SK-N-SH treated with all-trans-retinoic acid at 6 μM for 48 hours (cell line): ENCODE measurements around the gene RNF168.
A peak's percentile ranks its signal among the peaks of the same experiment; 100 is the strongest.

Experiments
- ATAC-seq: fragments of 200-7000 bp; cut with Tn5 transposase; 3 replicates; pipeline ENCODE4 v1.9.1; 2020; ENCODE audit warnings: mild to moderate bottlenecking, moderate library complexity
- ARNTL ChIP-seq: fragments of 450-650 bp; formaldehyde crosslinking; IDR thresholded peaks from 2 replicates; pipeline ENCODE4 v1.5.0; 2020; ENCODE audit warnings: low read depth, mild to moderate bottlenecking, moderate library complexity, borderline replicate concordance
- BACH2 ChIP-seq: fragments of 250-450 bp; sonication (Bioruptor Pico); IDR thresholded peaks from 2 replicates; pipeline ENCODE4 v1.9.0; 2021; ENCODE audit warnings: mild to moderate bottlenecking, borderline replicate concordance
- CSDC2 ChIP-seq: fragments of 250-450 bp; sonication (Bioruptor Pico); IDR thresholded peaks from 2 replicates; pipeline ENCODE4 v1.5.0; 2020; ENCODE audit warnings: mild to moderate bottlenecking, moderate library complexity
- GLIS3 ChIP-seq: fragments of 250-450 bp; sonication (Bioruptor Pico); IDR thresholded peaks from 2 replicates; pipeline ENCODE4 v1.5.0; 2020; ENCODE audit warnings: mild to moderate bottlenecking, moderate library complexity
- ISL1 ChIP-seq: fragments of 250-450 bp; sonication (Bioruptor Pico); IDR thresholded peaks from 2 replicates; pipeline ENCODE4 v2.1.2; 2022; ENCODE audit warnings: mild to moderate bottlenecking, moderate library complexity
- OSR1 ChIP-seq: fragments of 250-450 bp; sonication (Bioruptor Pico); IDR thresholded peaks from 2 replicates; pipeline ENCODE4 v1.8.0; 2022; ENCODE audit warnings: moderate library complexity, mild to moderate bottlenecking, inconsistent platforms
- POU6F1 ChIP-seq: fragments of 250-450 bp; sonication (Bioruptor Pico); IDR thresholded peaks from 2 replicates; pipeline ENCODE4 v1.8.0; 2021; ENCODE audit warnings: low read depth, mild to moderate bottlenecking, moderate library complexity, borderline replicate concordance
- PPARA ChIP-seq: fragments of 250-450 bp; sonication (Bioruptor Pico); IDR thresholded peaks from 2 replicates; pipeline ENCODE4 v1.5.0; 2020; ENCODE audit warnings: mild to moderate bottlenecking, borderline replicate concordance
- SNAI2 ChIP-seq: fragments of 250-450 bp; sonication (Bioruptor Pico); IDR thresholded peaks from 2 replicates; pipeline ENCODE4 v1.5.0; 2020; ENCODE audit warnings: mild to moderate bottlenecking, moderate library complexity
- TCF4 ChIP-seq: fragments of 250-450 bp; sonication (Bioruptor Pico); IDR thresholded peaks from 2 replicates; pipeline ENCODE4 v1.8.0; 2021; ENCODE audit warnings: mild to moderate bottlenecking, moderate library complexity, borderline replicate concordance
- TOX ChIP-seq: fragments of 250-450 bp; sonication (Bioruptor Pico); IDR thresholded peaks from 2 replicates; pipeline ENCODE4 v1.8.0; 2021; ENCODE audit warnings: mild to moderate bottlenecking, moderate library complexity, borderline replicate concordance
- ZC3H10 ChIP-seq: fragments of 250-450 bp; sonication (Bioruptor Pico); IDR thresholded peaks from 2 replicates; pipeline ENCODE4 v1.5.1; 2021; ENCODE audit warnings: mild to moderate bottlenecking, moderate library complexity
- ZFP3 ChIP-seq: fragments of 250-450 bp; sonication (Bioruptor Pico); IDR thresholded peaks from 2 replicates; pipeline ENCODE4 v1.5.0; 2020; ENCODE audit warnings: mild to moderate bottlenecking, moderate library complexity
- ZNF70 ChIP-seq: fragments of 450-650 bp; formaldehyde crosslinking; IDR thresholded peaks from 2 replicates; pipeline ENCODE4 v1.5.0; 2020; ENCODE audit warnings: mild to moderate bottlenecking, moderate library complexity
- ZNF8 ChIP-seq: fragments of 450-650 bp; formaldehyde crosslinking; IDR thresholded peaks from 2 replicates; pipeline ENCODE4 v1.5.0; 2020; ENCODE audit warnings: mild to moderate bottlenecking, moderate library complexity
- TF ChIP-seq, protein P1 (sequence below): fragments of 250-450 bp; sonication (Bioruptor Pico); IDR thresholded peaks from 2 replicates; pipeline ENCODE4 v1.5.1; 2021; ENCODE audit warnings: mild to moderate bottlenecking, moderate library complexity
- TF ChIP-seq, protein P2 (sequence below): fragments of 250-450 bp; sonication (Bioruptor Pico); IDR thresholded peaks from 2 replicates; pipeline ENCODE4 v1.5.0; 2020; ENCODE audit warnings: mild to moderate bottlenecking, moderate library complexity

The RNF168 gene

DNA sequence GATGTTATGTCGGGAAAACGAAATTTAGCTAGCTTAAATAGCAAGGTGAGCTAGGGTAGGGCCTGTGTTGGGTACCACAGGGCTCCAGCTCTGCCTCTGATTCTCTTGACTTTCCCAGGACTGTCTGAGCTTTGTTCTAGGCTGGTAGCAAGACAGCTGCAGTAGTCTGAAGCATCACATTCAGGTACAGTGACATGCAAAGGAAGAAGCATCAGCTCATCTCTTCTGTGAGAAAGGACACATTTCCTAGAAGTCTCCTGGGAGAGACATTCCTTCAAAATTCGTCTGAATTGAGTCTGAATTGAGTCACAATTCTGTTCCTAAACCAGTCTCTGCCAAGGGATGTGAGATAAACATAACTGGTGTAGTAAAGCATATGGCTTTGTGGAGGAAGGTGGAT is 62.9 kb downstream of the RNF168 start:
- TF ChIP-seq TOX (CRISPR knock-in tag) (no peak), ISL1 (CRISPR knock-in tag) (no peak), SNAI2 (CRISPR knock-in tag) (no peak)
- ATAC-seq = peak; percentile 24; the same call in 2 of the 3 replicates

- TF ChIP-seq ISL1 (CRISPR knock-in tag) (no peak), BACH2 (CRISPR knock-in tag) (no peak), PPARA (CRISPR knock-in tag) (no peak), ZFP3 (no peak), TCF4 (peak; percentile 35; the same call in 1 of the 2 replicates)
- ATAC-seq = peak; percentile 87
Measured at GRCh38 chr3:196440041-196440537, 63.5 kb downstream of the RNF168 start.

DNA sequence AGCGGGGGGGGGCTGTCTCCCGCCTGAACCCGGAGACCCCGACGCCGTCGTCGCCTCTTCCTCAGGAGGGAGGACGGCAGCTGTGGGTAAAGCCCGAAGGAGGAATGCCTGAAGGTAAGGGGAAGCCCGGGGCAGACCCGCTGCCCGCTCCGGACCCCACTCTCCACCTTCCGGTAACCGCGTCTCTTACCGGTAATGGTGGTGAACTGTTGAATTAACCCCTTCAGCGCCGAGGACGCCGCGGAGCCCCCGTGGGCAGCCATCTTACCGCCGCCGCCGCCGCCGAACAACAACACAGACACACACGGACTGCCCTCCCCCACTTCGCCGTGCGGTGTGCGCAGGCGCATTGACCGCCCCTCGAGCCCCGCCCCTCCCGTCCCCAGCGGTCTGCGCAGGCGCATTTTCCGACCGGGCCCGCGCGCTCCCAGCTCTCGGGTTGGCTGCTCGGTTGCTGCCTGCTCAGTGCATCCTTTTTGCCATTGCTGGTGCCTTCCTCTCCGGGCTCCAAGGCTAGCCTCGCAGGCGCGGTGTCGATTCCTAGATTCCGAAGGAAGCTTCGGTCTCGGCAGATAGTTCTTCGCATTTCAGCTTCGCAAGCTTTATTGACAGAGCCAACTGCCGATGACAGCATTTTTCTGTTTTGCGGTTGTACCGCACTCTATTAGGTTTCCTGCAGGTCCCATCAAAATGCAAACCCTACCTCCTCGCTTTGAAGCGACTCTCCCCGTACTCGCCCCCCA is 71.3 kb downstream of the RNF168 start, which contains the start of gene UBXN7:
Gene UBXN7, minus strand, starts transcription at position 291 of the 743 bp plus-strand sequence. Its CDS starts 28 bp downstream, at position 263.
- peak; percentile 93 for ATAC-seq
- TF ChIP-seq SNAI2 (CRISPR knock-in tag) (no peak), ZC3H10 (CRISPR knock-in tag) (no peak), POU6F1 (no peak), TOX (CRISPR knock-in tag) (no peak), ARNTL (CRISPR knock-in tag) (no peak), ZFP3 (no peak), TCF4 (no peak)
- TF ChIP-seq, protein P1, sequence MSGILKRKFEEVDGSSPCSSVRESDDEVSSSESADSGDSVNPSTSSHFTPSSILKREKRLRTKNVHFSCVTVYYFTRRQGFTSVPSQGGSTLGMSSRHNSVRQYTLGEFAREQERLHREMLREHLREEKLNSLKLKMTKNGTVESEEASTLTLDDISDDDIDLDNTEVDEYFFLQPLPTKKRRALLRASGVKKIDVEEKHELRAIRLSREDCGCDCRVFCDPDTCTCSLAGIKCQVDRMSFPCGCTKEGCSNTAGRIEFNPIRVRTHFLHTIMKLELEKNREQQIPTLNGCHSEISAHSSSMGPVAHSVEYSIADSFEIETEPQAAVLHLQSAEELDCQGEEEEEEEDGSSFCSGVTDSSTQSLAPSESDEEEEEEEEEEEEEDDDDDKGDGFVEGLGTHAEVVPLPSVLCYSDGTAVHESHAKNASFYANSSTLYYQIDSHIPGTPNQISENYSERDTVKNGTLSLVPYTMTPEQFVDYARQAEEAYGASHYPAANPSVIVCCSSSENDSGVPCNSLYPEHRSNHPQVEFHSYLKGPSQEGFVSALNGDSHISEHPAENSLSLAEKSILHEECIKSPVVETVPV (CRISPR knock-in tag) = no peak
- TF ChIP-seq, protein P2, sequence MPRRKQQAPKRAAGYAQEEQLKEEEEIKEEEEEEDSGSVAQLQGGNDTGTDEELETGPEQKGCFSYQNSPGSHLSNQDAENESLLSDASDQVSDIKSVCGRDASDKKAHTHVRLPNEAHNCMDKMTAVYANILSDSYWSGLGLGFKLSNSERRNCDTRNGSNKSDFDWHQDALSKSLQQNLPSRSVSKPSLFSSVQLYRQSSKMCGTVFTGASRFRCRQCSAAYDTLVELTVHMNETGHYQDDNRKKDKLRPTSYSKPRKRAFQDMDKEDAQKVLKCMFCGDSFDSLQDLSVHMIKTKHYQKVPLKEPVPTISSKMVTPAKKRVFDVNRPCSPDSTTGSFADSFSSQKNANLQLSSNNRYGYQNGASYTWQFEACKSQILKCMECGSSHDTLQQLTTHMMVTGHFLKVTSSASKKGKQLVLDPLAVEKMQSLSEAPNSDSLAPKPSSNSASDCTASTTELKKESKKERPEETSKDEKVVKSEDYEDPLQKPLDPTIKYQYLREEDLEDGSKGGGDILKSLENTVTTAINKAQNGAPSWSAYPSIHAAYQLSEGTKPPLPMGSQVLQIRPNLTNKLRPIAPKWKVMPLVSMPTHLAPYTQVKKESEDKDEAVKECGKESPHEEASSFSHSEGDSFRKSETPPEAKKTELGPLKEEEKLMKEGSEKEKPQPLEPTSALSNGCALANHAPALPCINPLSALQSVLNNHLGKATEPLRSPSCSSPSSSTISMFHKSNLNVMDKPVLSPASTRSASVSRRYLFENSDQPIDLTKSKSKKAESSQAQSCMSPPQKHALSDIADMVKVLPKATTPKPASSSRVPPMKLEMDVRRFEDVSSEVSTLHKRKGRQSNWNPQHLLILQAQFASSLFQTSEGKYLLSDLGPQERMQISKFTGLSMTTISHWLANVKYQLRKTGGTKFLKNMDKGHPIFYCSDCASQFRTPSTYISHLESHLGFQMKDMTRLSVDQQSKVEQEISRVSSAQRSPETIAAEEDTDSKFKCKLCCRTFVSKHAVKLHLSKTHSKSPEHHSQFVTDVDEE (CRISPR knock-in tag) = no peak

GRCh38 chr3:196431181-196432136 is 72.1 kb downstream of the RNF168 start:
- no peak for TF ChIP-seq GLIS3 (CRISPR knock-in tag)
- TF ChIP-seq SNAI2 (CRISPR knock-in tag) = no peak
- no peak for TF ChIP-seq ZC3H10 (CRISPR knock-in tag)
- no peak for TF ChIP-seq POU6F1
- TF ChIP-seq, protein P2 (CRISPR knock-in tag) = no peak
- no peak for TF ChIP-seq PPARA (CRISPR knock-in tag)
- no peak for TF ChIP-seq BACH2 (CRISPR knock-in tag)
- no peak for TF ChIP-seq ISL1 (CRISPR knock-in tag)
- TF ChIP-seq, protein P1 (CRISPR knock-in tag) = no peak
- TF ChIP-seq ZNF70 (CRISPR knock-in tag) = no peak
- TF ChIP-seq ZNF8 (CRISPR knock-in tag) = no peak
- no peak for TF ChIP-seq TOX (CRISPR knock-in tag)
- no peak for TF ChIP-seq CSDC2
- no peak for TF ChIP-seq OSR1 (CRISPR knock-in tag)
- no peak for TF ChIP-seq ZFP3
- TF ChIP-seq, all 23 proteins: peak for 0

More at GRCh38 chr3:196431181-196432136, 72.1 kb downstream of the RNF168 start:
- ATAC-seq = peak; percentile 70
